AG04450 (cell line): ENCODE data around the gene UBE3A. TPM values are rescaled to one million over a fixed set of nuclear protein-coding genes. Genes with fewer than 3 reads are reported as not detected.
A peak's percentile ranks its signal among the peaks of the same experiment; 100 is the strongest.

ENCODE experiments used
- CTCF ChIA-PET: fragments of 300-600, 350-600 bp; formaldehyde crosslinking; extraction: SDS; loops from one replicate; lab custom pipeline; 2022; ENCODE audit warnings: antibody characterized with exemption, inconsistent platforms; lab: Charles Lee
- POLR2A ChIA-PET: fragments of 350-600 bp; formaldehyde crosslinking; extraction: SDS; loops from one replicate; lab custom pipeline; 2021; ENCODE audit warnings: antibody characterized with exemption, inconsistent platforms; lab: Yijun Ruan, JAX
- DNase-seq: peaks from one replicate; pipeline ENCODE4 v3.0.0-alpha.2; 2011; ENCODE audit warnings: low read depth, low spot score
- H3K27ac ChIP-seq: one replicate; pipeline ENCODE4 v1.5.1; 2012; ENCODE audit warnings: low read depth, low read length, control low read depth
- H3K27me3 ChIP-seq: one replicate; pipeline ENCODE4 v1.6.0; 2012; ENCODE audit warnings: low read length; ENCODE audit not compliant: control insufficient read depth, insufficient read depth
- H3K4me3 ChIP-seq: 2 replicates; pipeline ENCODE4 v1.5.1; 2011; ENCODE audit warnings: mild to moderate bottlenecking, low read depth, low read length, control low read depth
- H3K9me3 ChIP-seq: 2 replicates; pipeline ENCODE4 v1.5.1; 2012; ENCODE audit warnings: low read length; ENCODE audit not compliant: control insufficient read depth, insufficient read depth
- polyA plus RNA-seq: library from polyadenylated mRNA; depleted of rRNA; stranded (reverse); fragments of >200 nt; gene quantifications from 2 replicates; pipeline ENCODE4 v1.2.3, GENCODE V29; 2011
- TF ChIP-seq, protein P1 (sequence below): IDR thresholded peaks from 2 replicates; pipeline ENCODE4 v1.5.1; 2011; ENCODE audit warnings: low read depth, low read length, control low read depth, inconsistent platforms

The UBE3A gene
- polyA plus RNA-seq, 1 experiment, result 51.6 TPM

- H3K27me3 ChIP-seq, result no peaks in the 10 kb centered on the region
- no peak overlapping the region for H3K27ac ChIP-seq
- no peaks in the 10 kb centered on the region for H3K9me3 ChIP-seq
- H3K4me3 ChIP-seq, result no peak overlapping the region
- CTCF ChIA-PET, result no interaction called here
- POLR2A ChIA-PET, result no interaction called here
- DNase-seq, result no peak
- TF ChIP-seq, protein P1, sequence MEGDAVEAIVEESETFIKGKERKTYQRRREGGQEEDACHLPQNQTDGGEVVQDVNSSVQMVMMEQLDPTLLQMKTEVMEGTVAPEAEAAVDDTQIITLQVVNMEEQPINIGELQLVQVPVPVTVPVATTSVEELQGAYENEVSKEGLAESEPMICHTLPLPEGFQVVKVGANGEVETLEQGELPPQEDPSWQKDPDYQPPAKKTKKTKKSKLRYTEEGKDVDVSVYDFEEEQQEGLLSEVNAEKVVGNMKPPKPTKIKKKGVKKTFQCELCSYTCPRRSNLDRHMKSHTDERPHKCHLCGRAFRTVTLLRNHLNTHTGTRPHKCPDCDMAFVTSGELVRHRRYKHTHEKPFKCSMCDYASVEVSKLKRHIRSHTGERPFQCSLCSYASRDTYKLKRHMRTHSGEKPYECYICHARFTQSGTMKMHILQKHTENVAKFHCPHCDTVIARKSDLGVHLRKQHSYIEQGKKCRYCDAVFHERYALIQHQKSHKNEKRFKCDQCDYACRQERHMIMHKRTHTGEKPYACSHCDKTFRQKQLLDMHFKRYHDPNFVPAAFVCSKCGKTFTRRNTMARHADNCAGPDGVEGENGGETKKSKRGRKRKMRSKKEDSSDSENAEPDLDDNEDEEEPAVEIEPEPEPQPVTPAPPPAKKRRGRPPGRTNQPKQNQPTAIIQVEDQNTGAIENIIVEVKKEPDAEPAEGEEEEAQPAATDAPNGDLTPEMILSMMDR, result no peak
Observed at GRCh38 chr15:25445412-25445811, 6.6 kb upstream of the UBE3A start.

DNA sequence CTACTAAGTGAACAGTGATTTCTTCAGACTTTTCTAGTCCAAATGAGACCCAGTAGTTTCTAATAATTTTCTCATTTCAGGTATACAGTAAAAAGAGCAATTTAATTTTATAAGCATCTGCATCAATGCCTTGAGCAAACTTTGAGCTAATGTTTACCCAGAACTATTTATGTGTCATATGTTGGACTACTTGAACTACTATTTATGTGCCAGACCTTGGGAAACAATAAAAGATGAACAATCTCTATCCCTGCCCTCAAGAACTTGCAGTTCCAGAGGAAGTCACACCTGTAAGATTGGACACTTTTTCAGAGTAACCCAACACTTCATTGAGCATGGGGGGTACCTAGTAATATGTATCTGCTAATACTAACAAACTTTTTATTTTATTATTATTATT is 2.3 kb upstream of the UBE3A start:
- ChIA-PET CTCF (no interaction called here), POLR2A (no interaction called here)
- Histone ChIP-seq H3K27me3 (no peaks in the 10 kb centered on the region), H3K4me3 (no peak overlapping the region), H3K9me3 (no peaks in the 10 kb centered on the region), H3K27ac (no peak overlapping the region)
- TF ChIP-seq, protein P1, result no peak
- DNase-seq, result no peak

GRCh38 chr15:25439369-25439836 is 579 bp upstream of the UBE3A start:
- H3K27ac ChIP-seq, result peak overlapping the region; percentile 80
- no peak for DNase-seq
- no peaks in the 10 kb centered on the region for H3K27me3 ChIP-seq
- ChIA-PET CTCF (interaction anchor here (1.7 kb wide), 1 partner anchor 303 kb away, joined by 5 read pairs; no protein-coding TSS in a partner anchor), POLR2A (interaction anchor here (0.7 to 1.7 kb wide), 3 partner anchors 37 to 667 kb away, joined by 3 to 7 read pairs (median 5); no protein-coding TSS in a partner anchor)
- peak overlapping the region; percentile 73 for H3K4me3 ChIP-seq
- TF ChIP-seq, protein P1, result 0 out of 2 replicates have a peak, but pooled peaks have one; percentile 0
- no peaks in the 10 kb centered on the region for H3K9me3 ChIP-seq

- no peaks in the 10 kb centered on the region for H3K27me3 ChIP-seq
- no peak for DNase-seq
- ChIA-PET POLR2A (interaction anchor here (1.7 kb wide), 1 partner anchor 665 kb away, joined by 3 read pairs; no protein-coding TSS in a partner anchor), CTCF (interaction anchor here (0.6 kb wide), 1 partner anchor 307 kb away, joined by 4 read pairs; no protein-coding TSS in a partner anchor)
- no peaks in the 10 kb centered on the region for H3K9me3 ChIP-seq
- TF ChIP-seq, protein P1, result no peak; the same call in none of the 2 replicates
- H3K27ac ChIP-seq, result peak overlapping the region; percentile 77
- H3K4me3 ChIP-seq, result peak overlapping the region; percentile 66
Observed at GRCh38 chr15:25437777-25438600, 835 bp downstream of the UBE3A start.

DNA sequence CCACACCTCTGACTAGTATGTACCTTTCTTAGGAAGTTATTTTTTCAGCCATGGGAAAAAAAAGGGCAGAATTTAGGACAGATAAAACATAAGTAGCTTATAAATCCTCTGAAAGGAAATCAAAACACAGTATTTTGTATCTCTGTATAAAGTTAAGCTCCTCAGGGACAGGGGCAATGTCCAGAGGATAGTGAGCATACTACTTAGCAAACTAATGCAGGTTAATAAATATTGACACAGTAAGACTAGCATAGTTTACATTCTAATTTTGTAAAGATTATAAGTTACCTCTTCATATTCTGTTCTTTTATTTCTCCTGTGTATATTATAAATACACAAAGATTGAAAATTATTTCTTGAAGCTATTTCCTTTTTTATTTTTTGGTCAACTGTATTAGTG is 2.1 kb downstream of the UBE3A start:
- H3K27me3 ChIP-seq, result no peaks in the 10 kb centered on the region
- peak overlapping the region; percentile 66 for H3K4me3 ChIP-seq
- no peak overlapping the region for H3K27ac ChIP-seq
- H3K9me3 ChIP-seq, result no peaks in the 10 kb centered on the region
- CTCF ChIA-PET, result interaction anchor here (0.9 kb wide), 1 partner anchor 20 kb away, joined by 3 read pairs; no protein-coding TSS in a partner anchor
- TF ChIP-seq, protein P1, result no peak
- POLR2A ChIA-PET, result no interaction called here
- DNase-seq, result no peak
